ENCODE data around the gene ARMH4. TPM values are rescaled to one million over a fixed set of nuclear protein-coding genes. Genes with fewer than 3 reads are reported as not detected.

The ARMH4 gene
- total RNA-seq, 1 experiment from 2014 or later = 1.8 TPM

DNA sequence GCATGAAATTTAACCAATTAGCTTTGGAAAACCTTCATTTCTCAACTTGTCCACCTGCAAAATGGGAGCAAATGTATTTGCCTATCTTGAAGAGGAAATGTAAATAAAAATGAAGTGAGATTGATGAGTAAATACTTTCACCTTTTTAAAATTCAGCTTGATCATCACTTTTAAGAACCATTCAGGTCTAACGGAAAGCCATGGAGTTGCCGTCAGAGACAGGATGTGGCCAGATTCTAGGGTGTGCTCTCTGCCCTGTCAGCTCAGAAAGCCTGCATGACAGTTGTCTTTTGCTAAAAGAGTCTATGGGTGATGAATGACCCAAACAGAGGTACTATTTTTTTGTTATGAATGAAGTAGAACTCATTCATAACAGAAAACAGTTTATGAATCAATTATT lies 181.8 kb downstream of the ARMH4 start:
- TF ChIP-seq, protein P1, sequence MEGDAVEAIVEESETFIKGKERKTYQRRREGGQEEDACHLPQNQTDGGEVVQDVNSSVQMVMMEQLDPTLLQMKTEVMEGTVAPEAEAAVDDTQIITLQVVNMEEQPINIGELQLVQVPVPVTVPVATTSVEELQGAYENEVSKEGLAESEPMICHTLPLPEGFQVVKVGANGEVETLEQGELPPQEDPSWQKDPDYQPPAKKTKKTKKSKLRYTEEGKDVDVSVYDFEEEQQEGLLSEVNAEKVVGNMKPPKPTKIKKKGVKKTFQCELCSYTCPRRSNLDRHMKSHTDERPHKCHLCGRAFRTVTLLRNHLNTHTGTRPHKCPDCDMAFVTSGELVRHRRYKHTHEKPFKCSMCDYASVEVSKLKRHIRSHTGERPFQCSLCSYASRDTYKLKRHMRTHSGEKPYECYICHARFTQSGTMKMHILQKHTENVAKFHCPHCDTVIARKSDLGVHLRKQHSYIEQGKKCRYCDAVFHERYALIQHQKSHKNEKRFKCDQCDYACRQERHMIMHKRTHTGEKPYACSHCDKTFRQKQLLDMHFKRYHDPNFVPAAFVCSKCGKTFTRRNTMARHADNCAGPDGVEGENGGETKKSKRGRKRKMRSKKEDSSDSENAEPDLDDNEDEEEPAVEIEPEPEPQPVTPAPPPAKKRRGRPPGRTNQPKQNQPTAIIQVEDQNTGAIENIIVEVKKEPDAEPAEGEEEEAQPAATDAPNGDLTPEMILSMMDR (IDR thresholded peaks at IDR 0.05) = no peak
- no peak for TF ChIP-seq POLR2AphosphoS5 (IDR thresholded peaks at IDR 0.05; ENCODE audit: low read depth, low read length)
- TF ChIP-seq TCF7L2 (IDR thresholded peaks at IDR 0.05; ENCODE audit: low read depth, low read length) = no peak
- TF ChIP-seq, protein P2, sequence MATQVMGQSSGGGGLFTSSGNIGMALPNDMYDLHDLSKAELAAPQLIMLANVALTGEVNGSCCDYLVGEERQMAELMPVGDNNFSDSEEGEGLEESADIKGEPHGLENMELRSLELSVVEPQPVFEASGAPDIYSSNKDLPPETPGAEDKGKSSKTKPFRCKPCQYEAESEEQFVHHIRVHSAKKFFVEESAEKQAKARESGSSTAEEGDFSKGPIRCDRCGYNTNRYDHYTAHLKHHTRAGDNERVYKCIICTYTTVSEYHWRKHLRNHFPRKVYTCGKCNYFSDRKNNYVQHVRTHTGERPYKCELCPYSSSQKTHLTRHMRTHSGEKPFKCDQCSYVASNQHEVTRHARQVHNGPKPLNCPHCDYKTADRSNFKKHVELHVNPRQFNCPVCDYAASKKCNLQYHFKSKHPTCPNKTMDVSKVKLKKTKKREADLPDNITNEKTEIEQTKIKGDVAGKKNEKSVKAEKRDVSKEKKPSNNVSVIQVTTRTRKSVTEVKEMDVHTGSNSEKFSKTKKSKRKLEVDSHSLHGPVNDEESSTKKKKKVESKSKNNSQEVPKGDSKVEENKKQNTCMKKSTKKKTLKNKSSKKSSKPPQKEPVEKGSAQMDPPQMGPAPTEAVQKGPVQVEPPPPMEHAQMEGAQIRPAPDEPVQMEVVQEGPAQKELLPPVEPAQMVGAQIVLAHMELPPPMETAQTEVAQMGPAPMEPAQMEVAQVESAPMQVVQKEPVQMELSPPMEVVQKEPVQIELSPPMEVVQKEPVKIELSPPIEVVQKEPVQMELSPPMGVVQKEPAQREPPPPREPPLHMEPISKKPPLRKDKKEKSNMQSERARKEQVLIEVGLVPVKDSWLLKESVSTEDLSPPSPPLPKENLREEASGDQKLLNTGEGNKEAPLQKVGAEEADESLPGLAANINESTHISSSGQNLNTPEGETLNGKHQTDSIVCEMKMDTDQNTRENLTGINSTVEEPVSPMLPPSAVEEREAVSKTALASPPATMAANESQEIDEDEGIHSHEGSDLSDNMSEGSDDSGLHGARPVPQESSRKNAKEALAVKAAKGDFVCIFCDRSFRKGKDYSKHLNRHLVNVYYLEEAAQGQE (IDR thresholded peaks at IDR 0.05; ENCODE audit: insufficient read depth in 1 of 2, low read depth in 2 of 2, low read length in 1 of 2) = no peak
- no peak for TF ChIP-seq SIN3A (IDR thresholded peaks at IDR 0.05; ENCODE audit: borderline replicate concordance, insufficient read depth, low read depth, low read length)
- Histone ChIP-seq H3K27me3 (ENCODE audit: control insufficient read depth, insufficient read depth, low read length) (no peaks in the 10 kb centered on the region), H3K9me3 (ENCODE audit: control insufficient read depth, insufficient read depth, low read depth, low read length) (no peaks in the 10 kb centered on the region), H3K36me3 (ENCODE audit: control insufficient read depth, insufficient read depth, low read length) (no peaks in the 10 kb centered on the region), H3K4me1 (ENCODE audit: control insufficient read depth, insufficient read depth, low read length) (no peaks in the 10 kb centered on the region), H3K27ac (ENCODE audit: low read length) (no peak overlapping the region), H3K4me3 (ENCODE audit: low read depth in 2 of 2, low read length in 2 of 2) (no peak overlapping the region)
- BruUV-seq (replicated peaks) = no TSS peak
- intact Hi-C loops (cut with micrococcal nuclease; ENCODE audit: unreplicated experiment) = no loop called here
- ATAC-seq = no peak
- ChIA-PET POLR2A (no interaction called here), CTCF (no interaction called here)
- no peak for DNase-seq (ENCODE audit: low read depth, low spot score)
- in situ Hi-C loops (cut with HindIII; ENCODE audit: low pct_unique_long_range_greater_than_20kb, low sequenced_read_pairs) = no loop called here

DNA sequence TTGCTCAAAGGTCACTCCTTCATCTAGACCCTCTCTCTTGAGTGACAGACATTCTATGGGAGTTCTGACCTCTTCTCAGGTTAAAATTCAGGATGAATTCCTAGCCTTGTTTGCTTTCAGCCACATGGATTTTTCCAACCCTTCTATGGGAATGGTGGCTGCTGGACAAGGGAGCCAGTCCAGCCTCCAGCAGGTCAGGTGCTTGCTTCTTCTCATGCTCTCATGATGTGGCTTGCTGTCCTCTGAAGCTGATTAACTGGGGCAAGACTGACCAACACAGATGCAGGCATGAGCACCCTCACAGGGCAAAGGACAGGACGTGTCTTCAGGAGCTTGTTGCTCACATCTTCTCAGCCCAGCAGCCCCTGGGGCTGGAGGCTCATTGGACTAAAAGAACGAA lies 188.9 kb downstream of the ARMH4 start:
- in situ Hi-C loops (cut with HindIII; ENCODE audit: low pct_unique_long_range_greater_than_20kb, low sequenced_read_pairs) = no loop called here
- no peaks in the 10 kb centered on the region for H3K9me3 ChIP-seq (ENCODE audit: control insufficient read depth, insufficient read depth, low read depth, low read length)
- no peaks in the 10 kb centered on the region for H3K4me1 ChIP-seq (ENCODE audit: control insufficient read depth, insufficient read depth, low read length)
- POLR2A ChIA-PET = no interaction called here
- H3K36me3 ChIP-seq (ENCODE audit: control insufficient read depth, insufficient read depth, low read length) = no peaks in the 10 kb centered on the region
- ATAC-seq (no peak), DNase-seq (ENCODE audit: low read depth, low spot score) (no peak)
- TF ChIP-seq SIN3A (IDR thresholded peaks at IDR 0.05; ENCODE audit: borderline replicate concordance, insufficient read depth, low read depth, low read length) (no peak), TCF7L2 (IDR thresholded peaks at IDR 0.05; ENCODE audit: low read depth, low read length) (no peak), POLR2AphosphoS5 (IDR thresholded peaks at IDR 0.05; ENCODE audit: low read depth, low read length) (no peak)
- TF ChIP-seq, protein P1 (IDR thresholded peaks at IDR 0.05) = no peak
- TF ChIP-seq, protein P2 (IDR thresholded peaks at IDR 0.05; ENCODE audit: insufficient read depth in 1 of 2, low read depth in 2 of 2, low read length in 1 of 2) = no peak
- intact Hi-C loops (cut with micrococcal nuclease; ENCODE audit: unreplicated experiment) = no loop called here
- no peak overlapping the region for H3K4me3 ChIP-seq (ENCODE audit: low read depth in 2 of 2, low read length in 2 of 2)
- no peaks in the 10 kb centered on the region for H3K27me3 ChIP-seq (ENCODE audit: control insufficient read depth, insufficient read depth, low read length)
- CTCF ChIA-PET = interaction anchor here (0.6 kb wide), 2 partner anchors 90 to 485 kb away, joined by 5 to 15 read pairs; no protein-coding TSS in a partner anchor
- BruUV-seq (replicated peaks) = no TSS peak
- H3K27ac ChIP-seq (ENCODE audit: low read length) = no peak overlapping the region

Measured in Panc1 (cell line).